Measurements from ENCODE around the gene PSD4.

PSD4 gene

GRCh38 chr2:113242327-113242726 is 68.6 kb downstream of the PSD4 start:
- H3K4me1 ChIP-seq (ENCODE audit: low read length) = no peaks in the 10 kb centered on the region
- H4K20me1 ChIP-seq (ENCODE audit: insufficient read depth, low read length) = peaks cover 7% of the 10 kb centered on the region
- TF ChIP-seq, protein P1, sequence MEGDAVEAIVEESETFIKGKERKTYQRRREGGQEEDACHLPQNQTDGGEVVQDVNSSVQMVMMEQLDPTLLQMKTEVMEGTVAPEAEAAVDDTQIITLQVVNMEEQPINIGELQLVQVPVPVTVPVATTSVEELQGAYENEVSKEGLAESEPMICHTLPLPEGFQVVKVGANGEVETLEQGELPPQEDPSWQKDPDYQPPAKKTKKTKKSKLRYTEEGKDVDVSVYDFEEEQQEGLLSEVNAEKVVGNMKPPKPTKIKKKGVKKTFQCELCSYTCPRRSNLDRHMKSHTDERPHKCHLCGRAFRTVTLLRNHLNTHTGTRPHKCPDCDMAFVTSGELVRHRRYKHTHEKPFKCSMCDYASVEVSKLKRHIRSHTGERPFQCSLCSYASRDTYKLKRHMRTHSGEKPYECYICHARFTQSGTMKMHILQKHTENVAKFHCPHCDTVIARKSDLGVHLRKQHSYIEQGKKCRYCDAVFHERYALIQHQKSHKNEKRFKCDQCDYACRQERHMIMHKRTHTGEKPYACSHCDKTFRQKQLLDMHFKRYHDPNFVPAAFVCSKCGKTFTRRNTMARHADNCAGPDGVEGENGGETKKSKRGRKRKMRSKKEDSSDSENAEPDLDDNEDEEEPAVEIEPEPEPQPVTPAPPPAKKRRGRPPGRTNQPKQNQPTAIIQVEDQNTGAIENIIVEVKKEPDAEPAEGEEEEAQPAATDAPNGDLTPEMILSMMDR (IDR thresholded peaks at IDR 0.05; ENCODE audit: low read depth, low read length) = no peak
- TF ChIP-seq EZH2phosphoT487 (IDR thresholded peaks at IDR 0.05; ENCODE audit: low read depth) = no peak
- H3K9me3 ChIP-seq (ENCODE audit: insufficient read depth, low read length) = no peaks in the 10 kb centered on the region
- no peak overlapping the region for H2AFZ ChIP-seq (ENCODE audit: low read depth, low read length)
- H3K36me3 ChIP-seq (replicated peaks; ENCODE audit: low read depth, low read length) = peaks cover 16% of the 10 kb centered on the region
- H3K27ac ChIP-seq (ENCODE audit: low read length) = no peak overlapping the region
- no peaks in the 10 kb centered on the region for H3K27me3 ChIP-seq (ENCODE audit: low read depth, low read length)
- H3K79me2 ChIP-seq (ENCODE audit: low read length) = peaks cover 20% of the 10 kb centered on the region
- no peak overlapping the region for H3K4me2 ChIP-seq (ENCODE audit: low read length)
- no peak overlapping the region for H3K4me3 ChIP-seq (ENCODE audit: low read length)
- H3K9ac ChIP-seq (ENCODE audit: low read length) = no peak overlapping the region

DNA sequence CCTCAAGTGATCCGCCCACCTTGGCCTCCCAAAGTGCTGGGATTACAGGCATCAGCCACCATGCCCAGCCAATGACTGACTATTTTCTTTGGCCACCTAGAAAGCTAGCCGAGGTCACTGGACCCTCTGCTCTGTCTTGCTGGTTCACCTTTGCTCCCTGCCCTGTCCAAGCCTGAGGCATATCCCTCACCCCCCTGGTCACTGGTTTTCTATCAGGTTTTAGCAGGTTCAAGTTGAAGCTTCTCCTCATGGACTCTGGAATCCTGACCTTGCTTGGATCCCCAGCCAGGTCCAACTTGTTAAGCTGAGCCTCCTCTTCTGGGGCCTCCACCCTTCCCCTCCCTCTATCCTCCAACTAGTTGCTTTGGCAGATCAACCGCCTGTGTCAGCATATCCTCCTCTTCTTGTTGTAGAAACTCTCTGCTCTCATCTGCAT is 71.5 kb downstream of the PSD4 start:
- TF ChIP-seq EZH2phosphoT487 (IDR thresholded peaks at IDR 0.05; ENCODE audit: low read depth) = no peak
- TF ChIP-seq, protein P1 (IDR thresholded peaks at IDR 0.05; ENCODE audit: low read depth, low read length) = no peak
- Histone ChIP-seq H3K27me3 (ENCODE audit: low read depth, low read length) (no peaks in the 10 kb centered on the region), H3K4me1 (ENCODE audit: low read length) (peaks cover 4% of the 10 kb centered on the region; the same call in 1 of the 2 replicates), H4K20me1 (ENCODE audit: insufficient read depth, low read length) (peaks cover 7% of the 10 kb centered on the region), H2AFZ (ENCODE audit: low read depth, low read length) (no peak overlapping the region), H3K4me2 (ENCODE audit: low read length) (no peak overlapping the region), H3K4me3 (ENCODE audit: low read length) (no peak overlapping the region), H3K9me3 (ENCODE audit: insufficient read depth, low read length) (no peaks in the 10 kb centered on the region), H3K27ac (ENCODE audit: low read length) (no peak overlapping the region), H3K9ac (ENCODE audit: low read length) (no peak overlapping the region), H3K36me3 (replicated peaks; ENCODE audit: low read depth, low read length) (no peaks in the 10 kb centered on the region), H3K79me2 (ENCODE audit: low read length) (peaks cover 1% of the 10 kb centered on the region; the same call in 1 of the 2 replicates)

- Histone ChIP-seq H3K4me1 (ENCODE audit: low read length) (peaks cover 4% of the 10 kb centered on the region; the same call in 1 of the 2 replicates), H3K4me3 (ENCODE audit: low read length) (no peak overlapping the region), H3K27ac (ENCODE audit: low read length) (no peak overlapping the region), H3K9me3 (ENCODE audit: insufficient read depth, low read length) (no peaks in the 10 kb centered on the region), H3K27me3 (ENCODE audit: low read depth, low read length) (no peaks in the 10 kb centered on the region), H3K9ac (ENCODE audit: low read length) (no peak overlapping the region), H3K36me3 (replicated peaks; ENCODE audit: low read depth, low read length) (no peaks in the 10 kb centered on the region), H2AFZ (ENCODE audit: low read depth, low read length) (no peak overlapping the region), H3K4me2 (ENCODE audit: low read length) (no peak overlapping the region), H3K79me2 (ENCODE audit: low read length) (no peaks in the 10 kb centered on the region), H4K20me1 (ENCODE audit: insufficient read depth, low read length) (peaks cover 3% of the 10 kb centered on the region)
- TF ChIP-seq EZH2phosphoT487 (IDR thresholded peaks at IDR 0.05; ENCODE audit: low read depth) = no peak
- TF ChIP-seq, protein P1 (IDR thresholded peaks at IDR 0.05; ENCODE audit: low read depth, low read length) = no peak
Measured at GRCh38 chr2:113246606-113247005, 72.8 kb downstream of the PSD4 start.

DNA sequence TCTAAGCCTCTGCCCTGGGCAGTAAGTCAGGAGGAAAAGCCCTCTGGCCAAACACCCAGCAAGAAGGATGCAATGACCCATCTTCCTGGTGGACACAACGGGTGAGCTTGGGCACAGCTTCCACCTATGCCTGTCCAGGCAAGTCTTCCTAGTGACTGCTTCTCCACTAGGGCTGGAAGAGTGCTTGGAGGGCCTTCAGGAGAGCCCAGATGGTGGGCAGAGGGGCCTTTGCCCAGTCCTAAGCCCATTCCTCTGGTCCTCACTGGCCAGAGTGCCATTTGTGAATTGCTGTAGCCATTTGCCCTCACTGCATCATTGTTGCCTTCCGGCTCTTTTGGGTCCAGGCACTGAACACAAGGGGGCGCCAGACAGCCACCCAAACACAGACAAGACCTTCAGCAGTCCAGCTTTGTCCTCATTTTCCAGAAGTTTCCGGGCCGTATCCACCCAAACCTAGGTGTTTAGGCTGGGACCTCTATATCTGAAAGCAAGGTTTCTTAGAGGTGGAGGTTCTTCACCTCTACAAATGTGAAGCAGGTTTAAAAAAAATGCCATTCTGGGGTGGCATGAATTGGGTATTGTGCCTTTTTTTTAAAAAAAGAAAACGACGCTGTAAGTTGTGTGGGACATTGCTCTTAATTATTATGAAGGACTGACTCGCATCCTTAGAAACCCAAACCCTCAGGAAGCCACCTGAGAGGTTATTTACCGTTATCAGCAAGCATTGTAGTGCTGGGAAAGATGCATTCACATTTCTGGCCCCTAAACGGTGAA is 75.4 kb downstream of the PSD4 start:
- Histone ChIP-seq H3K27ac (ENCODE audit: low read length) (no peak overlapping the region), H3K9me3 (ENCODE audit: insufficient read depth, low read length) (no peaks in the 10 kb centered on the region), H3K36me3 (replicated peaks; ENCODE audit: low read depth, low read length) (no peaks in the 10 kb centered on the region), H3K4me3 (ENCODE audit: low read length) (0 out of 2 replicates have a peak overlapping the region, but pooled peaks have one; percentile 32), H3K79me2 (ENCODE audit: low read length) (no peaks in the 10 kb centered on the region), H3K4me2 (ENCODE audit: low read length) (peak overlapping the region; percentile 47), H3K9ac (ENCODE audit: low read length) (no peak overlapping the region), H3K4me1 (ENCODE audit: low read length) (peaks cover 4% of the 10 kb centered on the region; the same call in 1 of the 2 replicates), H2AFZ (ENCODE audit: low read depth, low read length) (peak overlapping the region; percentile 62), H4K20me1 (ENCODE audit: insufficient read depth, low read length) (no peaks in the 10 kb centered on the region), H3K27me3 (ENCODE audit: low read depth, low read length) (no peaks in the 10 kb centered on the region)
- TF ChIP-seq, protein P1 (IDR thresholded peaks at IDR 0.05; ENCODE audit: low read depth, low read length) = peak; percentile 97
- TF ChIP-seq EZH2phosphoT487 (IDR thresholded peaks at IDR 0.05; ENCODE audit: low read depth) = no peak
